Mesenteric fat pad (tissue), 1 donor: ENCODE results near the gene ACD. TPM values are rescaled to one million over a fixed set of nuclear protein-coding genes. Genes with fewer than 3 reads are reported as not detected.

Source experiments
- DNase-seq: peaks from one replicate; pipeline ENCODE4 v3.0.0-alpha.2; 2020; ENCODE audit warnings: low spot score
- total RNA-seq: library from RNA; stranded (reverse); fragmentation: NEBNext Ultra II Directional; extraction: Animal tissue kit (Norgen Biotek cat#: 25700); gene quantifications from one replicate; pipeline ENCODE4 v1.2.1, GENCODE V29; 2021
- donor health status: DM: yes; HTN: yes; CAD: no.

Gene ACD
- total RNA-seq, 1 donor from 2014 or later = 11.5 TPM

GRCh38 chr16:67648088-67648763 lies 11.8 kb downstream of the ACD start:
- no peak for DNase-seq

GRCh38 chr16:67647681-67648080 lies 12.4 kb downstream of the ACD start:
- no peak for DNase-seq

GRCh38 chr16:67647111-67647651 lies 12.9 kb downstream of the ACD start:
- DNase-seq = no peak

GRCh38 chr16:67645397-67646121 lies 14.5 kb downstream of the ACD start:
- DNase-seq = no peak

- DNase-seq = no peak
Observed at GRCh38 chr16:67644038-67644437, 16.0 kb downstream of the ACD start.

- DNase-seq = no peak
Observed at GRCh38 chr16:67641779-67642708, 18.0 kb downstream of the ACD start.

- DNase-seq = no peak
Observed at GRCh38 chr16:67637625-67638024, 22.4 kb downstream of the ACD start.

- DNase-seq = no peak
Observed at GRCh38 chr16:67636713-67637112, 23.3 kb downstream of the ACD start.

- no peak for DNase-seq
Observed at GRCh38 chr16:67632415-67633172, 27.5 kb downstream of the ACD start.

- DNase-seq = no peak
Observed at GRCh38 chr16:67628216-67628615, 31.8 kb downstream of the ACD start.

- DNase-seq = no peak
Observed at GRCh38 chr16:67613808-67614207, 46.3 kb downstream of the ACD start.

- DNase-seq = no peak
Observed at GRCh38 chr16:67608364-67608763, 51.7 kb downstream of the ACD start.

Other genes with a start within 250 kb of the ACD start
- 9.5 TPM for gene ZDHHC1, start 243.8 kb downstream of the ACD start, total RNA-seq
- gene HSD11B2, start 229.1 kb downstream of the ACD start, total RNA-seq = 0.71 TPM
- gene ATP6V0D1, start 179.1 kb downstream of the ACD start, total RNA-seq = 89.5 TPM
- gene AGRP, start 176.7 kb downstream of the ACD start, total RNA-seq = not detected
- 107 TPM for gene RIPOR1, start 131.4 kb downstream of the ACD start, total RNA-seq
- 26.2 TPM for gene CTCF, start 97.7 kb downstream of the ACD start, total RNA-seq
- gene CARMIL2, start 15.1 kb downstream of the ACD start, total RNA-seq = 0.96 TPM
- gene PARD6A, start 700 bp upstream of the ACD start, total RNA-seq = 3.9 TPM
- gene ENKD1, start 6.5 kb upstream of the ACD start, total RNA-seq = 11.4 TPM
- gene C16orf86, start 6.6 kb upstream of the ACD start, total RNA-seq = 2.9 TPM
- gene GFOD2, start 59.1 kb upstream of the ACD start, total RNA-seq = 16.7 TPM
- gene RANBP10, start 146.3 kb upstream of the ACD start, total RNA-seq = 14.5 TPM
- 1.1 TPM for gene TSNAXIP1, start 146.6 kb upstream of the ACD start, total RNA-seq
- gene THAP11, start 182.1 kb upstream of the ACD start, total RNA-seq = 21.6 TPM
- gene NUTF2, start 186.7 kb upstream of the ACD start, total RNA-seq = 87.6 TPM
- 35.5 TPM for gene CENPT, start 187.4 kb upstream of the ACD start, total RNA-seq
- gene EDC4, start 212.8 kb upstream of the ACD start, total RNA-seq = 41.3 TPM
- not detected for gene NRN1L, start 224.6 kb upstream of the ACD start, total RNA-seq
- 28.6 TPM for gene PSKH1, start 233.0 kb upstream of the ACD start, total RNA-seq